Measurements from ENCODE around the gene CRK.

CRK gene

GRCh38 chr17:1455797-1456599 lies at the start of gene CRK:
CRK (minus strand) TSS chr17:1456232; CDS start chr17:1456117, 115 bp downstream.
- DNase-seq, result peak; percentile 60 to 99 (median 94)

- DNase-seq, result no peak
Measured at GRCh38 chr17:1505586-1505985, 49.6 kb upstream of the CRK start.

- no peak for DNase-seq
Measured at GRCh38 chr17:1504866-1505265, 48.8 kb upstream of the CRK start.

GRCh38 chr17:1503699-1504098 lies 47.7 kb upstream of the CRK start:
- DNase-seq, result no peak

GRCh38 chr17:1498869-1499268 lies 42.8 kb upstream of the CRK start:
- no peak for DNase-seq

GRCh38 chr17:1498233-1498632 lies 42.2 kb upstream of the CRK start:
- no peak for DNase-seq

- no peak for DNase-seq
Measured at GRCh38 chr17:1497831-1498230, 41.8 kb upstream of the CRK start.

- no peak for DNase-seq
Measured at GRCh38 chr17:1496869-1497268, 40.8 kb upstream of the CRK start.

GRCh38 chr17:1495265-1495989 lies 39.4 kb upstream of the CRK start:
- peak in 3 of 14 donors; percentile 17 to 27 (median 22) for DNase-seq

GRCh38 chr17:1494736-1495253 lies 38.8 kb upstream of the CRK start:
- DNase-seq, result no peak

- DNase-seq, result no peak
Measured at GRCh38 chr17:1494203-1494602, 38.2 kb upstream of the CRK start.

GRCh38 chr17:1493291-1493980 lies 37.4 kb upstream of the CRK start:
- no peak for DNase-seq

- peak in 1 of 14 donors; percentile 24 for DNase-seq
Measured at GRCh38 chr17:1492249-1493206, 36.5 kb upstream of the CRK start, which contains the start of gene MYO1C. MYO1C (minus strand) TSS chr17:1492686; CDS start chr17:1492487, 199 bp downstream.

- DNase-seq, result peak in 5 of 14 donors; percentile 4 to 50 (median 26)
Measured at GRCh38 chr17:1491443-1492248, 35.6 kb upstream of the CRK start.

GRCh38 chr17:1490643-1491442 lies 34.8 kb upstream of the CRK start:
- peak in 4 of 14 donors; percentile 18 to 50 (median 32) for DNase-seq

GRCh38 chr17:1488826-1489270 lies 32.8 kb upstream of the CRK start:
- no peak for DNase-seq

- DNase-seq, result peak in 12 of 14 donors; percentile 32 to 80 (median 50)
Measured at GRCh38 chr17:1487939-1488825, 32.1 kb upstream of the CRK start.
